Glutamatergic neuron (in vitro differentiated cells): Measurements from ENCODE around the gene ANXA5. TPM values are rescaled to one million over a fixed set of nuclear protein-coding genes. Genes with fewer than 3 reads are reported as not detected.

ENCODE experiments used
- DNase-seq: peaks from one replicate; pipeline ENCODE4 v3.0.0; 2022
- H3K27ac Mint-ChIP-seq: one replicate; pipeline ENCODE4 v1.8.0; 2020; ENCODE audit warnings: mild to moderate bottlenecking, mixed read lengths, inconsistent platforms; ENCODE audit not compliant: unreplicated experiment
- H3K27me3 Mint-ChIP-seq: one replicate; pipeline ENCODE4 v1.8.0; 2020; ENCODE audit warnings: mild to moderate bottlenecking, moderate library complexity, mixed read lengths, inconsistent platforms; ENCODE audit not compliant: unreplicated experiment
- H3K36me3 Mint-ChIP-seq: one replicate; pipeline ENCODE4 v1.8.0; 2020; ENCODE audit warnings: mild to moderate bottlenecking, mixed read lengths, inconsistent platforms; ENCODE audit not compliant: unreplicated experiment
- H3K4me1 Mint-ChIP-seq: one replicate; pipeline ENCODE4 v1.8.0; 2020; ENCODE audit warnings: mild to moderate bottlenecking, low read depth, mixed read lengths, inconsistent platforms; ENCODE audit not compliant: unreplicated experiment
- H3K4me3 Mint-ChIP-seq: one replicate; pipeline ENCODE4 v1.8.0; 2020; ENCODE audit warnings: mild to moderate bottlenecking, mixed read lengths, inconsistent platforms; ENCODE audit not compliant: unreplicated experiment
- H3K9me3 Mint-ChIP-seq: one replicate; pipeline ENCODE4 v1.8.0; 2020; ENCODE audit warnings: mild to moderate bottlenecking, moderate library complexity, mixed read lengths, inconsistent platforms; ENCODE audit not compliant: unreplicated experiment
- total RNA-seq: library from RNA; stranded (reverse); fragmentation: NEBNext Ultra II Directional; extraction: Animal tissue kit (Norgen Biotek cat#: 25700); gene quantifications from one replicate; pipeline ENCODE4 v1.2.1, GENCODE V29; 2021; ENCODE audit not compliant: unreplicated experiment
- TF ChIP-seq, protein P1 (sequence below): fragments of 200-600 bp; sonication (generic); IDR thresholded peaks from one replicate; pipeline ENCODE4 v1.5.0; 2021; ENCODE audit not compliant: partially characterized antibody, unreplicated experiment

The ANXA5 gene
- total RNA-seq, 1 donor from 2014 or later, result 250 TPM

DNA sequence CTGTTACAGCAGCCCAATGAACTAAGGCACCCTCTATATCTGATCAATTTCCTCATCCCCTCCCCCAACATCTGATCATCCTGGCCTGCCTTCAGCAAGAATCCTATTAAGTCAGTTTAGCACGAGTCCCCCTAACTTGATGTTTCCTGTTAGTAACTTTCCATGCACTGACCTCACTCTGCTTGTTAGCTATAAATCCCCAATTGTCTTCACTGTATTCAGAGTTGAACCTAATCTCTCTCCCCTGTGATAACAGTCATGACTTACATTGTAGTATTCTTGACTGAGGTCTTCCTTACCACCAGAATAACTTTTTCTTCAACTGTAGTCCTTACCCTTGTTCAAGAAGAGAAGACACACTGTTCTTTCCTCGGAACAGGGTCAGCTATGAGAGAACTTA, 8.5 kb downstream of the ANXA5 start:
- no peak for DNase-seq
- Mint-ChIP-seq H3K4me3 (no peak overlapping the region), H3K9me3 (no peaks in the 10 kb centered on the region), H3K27ac (no peak overlapping the region), H3K27me3 (peaks cover 1% of the 10 kb centered on the region), H3K36me3 (no peaks in the 10 kb centered on the region), H3K4me1 (peaks cover 29% of the 10 kb centered on the region)
- TF ChIP-seq, protein P1, sequence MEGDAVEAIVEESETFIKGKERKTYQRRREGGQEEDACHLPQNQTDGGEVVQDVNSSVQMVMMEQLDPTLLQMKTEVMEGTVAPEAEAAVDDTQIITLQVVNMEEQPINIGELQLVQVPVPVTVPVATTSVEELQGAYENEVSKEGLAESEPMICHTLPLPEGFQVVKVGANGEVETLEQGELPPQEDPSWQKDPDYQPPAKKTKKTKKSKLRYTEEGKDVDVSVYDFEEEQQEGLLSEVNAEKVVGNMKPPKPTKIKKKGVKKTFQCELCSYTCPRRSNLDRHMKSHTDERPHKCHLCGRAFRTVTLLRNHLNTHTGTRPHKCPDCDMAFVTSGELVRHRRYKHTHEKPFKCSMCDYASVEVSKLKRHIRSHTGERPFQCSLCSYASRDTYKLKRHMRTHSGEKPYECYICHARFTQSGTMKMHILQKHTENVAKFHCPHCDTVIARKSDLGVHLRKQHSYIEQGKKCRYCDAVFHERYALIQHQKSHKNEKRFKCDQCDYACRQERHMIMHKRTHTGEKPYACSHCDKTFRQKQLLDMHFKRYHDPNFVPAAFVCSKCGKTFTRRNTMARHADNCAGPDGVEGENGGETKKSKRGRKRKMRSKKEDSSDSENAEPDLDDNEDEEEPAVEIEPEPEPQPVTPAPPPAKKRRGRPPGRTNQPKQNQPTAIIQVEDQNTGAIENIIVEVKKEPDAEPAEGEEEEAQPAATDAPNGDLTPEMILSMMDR, result no peak

- Mint-ChIP-seq H3K27ac (no peak overlapping the region), H3K9me3 (no peaks in the 10 kb centered on the region)
- TF ChIP-seq, protein P1, result no peak
These were observed 10.5 kb downstream of the ANXA5 start for GRCh38 chr4:121686255-121686654.

GRCh38 chr4:121685257-121685656, 11.5 kb downstream of the ANXA5 start:
- TF ChIP-seq, protein P1, result no peak
- DNase-seq, result no peak
- peaks cover 1% of the 10 kb centered on the region for H3K27me3 Mint-ChIP-seq
- H3K27ac Mint-ChIP-seq, result no peak overlapping the region
- peaks cover 5% of the 10 kb centered on the region for H3K4me1 Mint-ChIP-seq
- no peak overlapping the region for H3K4me3 Mint-ChIP-seq
- no peaks in the 10 kb centered on the region for H3K36me3 Mint-ChIP-seq
- H3K9me3 Mint-ChIP-seq, result no peaks in the 10 kb centered on the region

More at GRCh38 chr4:121686255-121686654, 10.5 kb downstream of the ANXA5 start:
- no peaks in the 10 kb centered on the region for H3K36me3 Mint-ChIP-seq
- DNase-seq, result no peak
- H3K4me1 Mint-ChIP-seq, result peaks cover 10% of the 10 kb centered on the region
- H3K27me3 Mint-ChIP-seq, result peaks cover 1% of the 10 kb centered on the region
- H3K4me3 Mint-ChIP-seq, result no peak overlapping the region

- Mint-ChIP-seq H3K27ac (no peak overlapping the region), H3K9me3 (no peaks in the 10 kb centered on the region), H3K4me1 (peaks cover 5% of the 10 kb centered on the region)
These were observed 12.2 kb downstream of the ANXA5 start for GRCh38 chr4:121684561-121684960.

GRCh38 chr4:121684016-121684415, 12.8 kb downstream of the ANXA5 start:
- TF ChIP-seq, protein P1, result no peak
- H3K4me1 Mint-ChIP-seq, result peaks cover 5% of the 10 kb centered on the region
- H3K27me3 Mint-ChIP-seq, result peaks cover 1% of the 10 kb centered on the region
- no peaks in the 10 kb centered on the region for H3K9me3 Mint-ChIP-seq
- H3K4me3 Mint-ChIP-seq, result no peak overlapping the region
- DNase-seq, result no peak
- H3K27ac Mint-ChIP-seq, result no peak overlapping the region
- no peaks in the 10 kb centered on the region for H3K36me3 Mint-ChIP-seq

More at GRCh38 chr4:121684561-121684960, 12.2 kb downstream of the ANXA5 start:
- TF ChIP-seq, protein P1, result no peak
- Mint-ChIP-seq H3K27me3 (peaks cover 1% of the 10 kb centered on the region), H3K36me3 (no peaks in the 10 kb centered on the region), H3K4me3 (no peak overlapping the region)
- no peak for DNase-seq
